K562 (cell line): ENCODE results near the gene PRKAG1. TPM values are rescaled to one million over a fixed set of nuclear protein-coding genes. Genes with fewer than 3 reads are reported as not detected.

Experiments
- CCNT2 ChIP-seq: IDR thresholded peaks from 2 replicates; pipeline ENCODE4 v1.6.1; 2011; ENCODE audit warnings: borderline replicate concordance, low read depth, mild to moderate bottlenecking, moderate library complexity, mixed read lengths, low read length; ENCODE audit not compliant: insufficient read length; ENCODE audit errors: extremely low read depth
- JUND ChIP-seq, 2 experiments: IDR thresholded peaks; 2 replicates in 1 of 2; 3 replicates in 1 of 2; pipeline ENCODE4 v1.6.1; 2011; ENCODE audit warnings: borderline replicate concordance in 2 of 2, low read depth in 2 of 2, low read length in 2 of 2, improper control_type of control experiment in 1 of 2, missing biosample characterization in 1 of 2, missing genetic modification characterization in 1 of 2, missing genetic modification reagents in 1 of 2
- LCOR ChIP-seq: sonication (generic); formaldehyde crosslinking; IDR thresholded peaks from 2 replicates; pipeline ENCODE4 v1.8.0; 2022; ENCODE audit warnings: mild to moderate bottlenecking, missing genetic modification reagents
- MIER1 ChIP-seq: fragments of 450-650 bp; IDR thresholded peaks from 2 replicates; pipeline ENCODE4 v1.6.1; 2016; ENCODE audit warnings: antibody characterized with exemption, mild to moderate bottlenecking, low read depth
- NR2F6 ChIP-seq: fragments of 450-650 bp; formaldehyde crosslinking; IDR thresholded peaks from 2 replicates; pipeline ENCODE4 v1.4.0; 2020; ENCODE audit warnings: mild to moderate bottlenecking
- PBX2 ChIP-seq, 2 experiments: IDR thresholded peaks in 1 of 2; conservative IDR thresholded peaks in 1 of 2; 2 replicates each; pipeline ENCODE4 v1.6.1; 2016; ENCODE audit warnings: low read depth in 2 of 2, mild to moderate bottlenecking in 1 of 2, missing compliant biosample characterization in 1 of 2, missing genetic modification characterization in 1 of 2, moderate library complexity in 1 of 2
- RCOR1 ChIP-seq, 2 experiments: IDR thresholded peaks; 2 replicates each; pipeline ENCODE4 v1.6.1; 2012; ENCODE audit warnings: low read depth in 2 of 2, low read length in 2 of 2, borderline replicate concordance in 1 of 2, improper control_type of control experiment in 1 of 2
- RHOXF2B ChIP-seq: fragments of 250-450 bp; sonication (Bioruptor Pico); conservative IDR thresholded peaks from 2 replicates; pipeline ENCODE4 v1.5.1; 2021
- ZBTB1 ChIP-seq: sonication (generic); formaldehyde crosslinking; IDR thresholded peaks from 2 replicates; pipeline ENCODE4 v1.8.1; 2023; ENCODE audit warnings: missing genetic modification reagents, low read depth, mild to moderate bottlenecking, borderline replicate concordance
- ZNF639 ChIP-seq, 2 experiments: fragments of 200-800 bp in 1 of 2; sonication (Bioruptor generic) in 1 of 2; sonication (generic) in 1 of 2; formaldehyde crosslinking in 1 of 2; IDR thresholded peaks in 1 of 2; conservative IDR thresholded peaks in 1 of 2; 2 replicates each; pipeline versions ENCODE4 v1.5.0 to v1.6.1; 2016 to 2020; ENCODE audit warnings: missing compliant biosample characterization in 1 of 2, missing genetic modification characterization in 1 of 2, missing genetic modification reagents in 1 of 2
- polyA plus RNA-seq, 8 experiments: library from polyadenylated mRNA; depleted of rRNA in 4 of 8; stranded (reverse) in 5 of 8; unstranded in 3 of 8; fragments of >200 nt; fragmentation: Nextera tagmentation in 2 of 8; fragmentation: Illumina TruSeq in 1 of 8; extraction: Ambion mirVana in 2 of 8; extraction: Trizol in 1 of 8; gene quantifications; 2 replicates each; pipeline versions ENCODE4 v1.2.1 to v1.2.3, GENCODE V29; 2011 to 2014; ENCODE audit warnings: inconsistent platforms in 1 of 8, missing spikeins in 1 of 8
- total RNA-seq, 7 experiments: library from RNA; depleted of rRNA in 6 of 7; stranded (reverse); fragments of >200 nt in 6 of 7; fragmentation: Illumina TruSeq in 2 of 7; extraction: Trizol in 2 of 7; gene quantifications; 2 replicates each; pipeline versions ENCODE4 v1.2.1 to v1.2.3, GENCODE V29; 2011 to 2021; ENCODE audit warnings: low replicate concordance in 1 of 7

The PRKAG1 gene
- total and polyA plus RNA-seq, 9 of the 15 experiments (the other 6 are each of a cell fraction or from before 2014, with no cell fraction given), result 51.1 to 126 (median 79.1) TPM

- TF ChIP-seq PBX2 (CRISPR knock-in tag; IDR thresholded peaks at IDR 0.05; ENCODE audit: low read depth) (no peak), PBX2 (tag; conservative IDR thresholded peaks at IDR 0.05; ENCODE audit: low read depth) (no peak), ZNF639 (CRISPR knock-in tag; conservative IDR thresholded peaks at IDR 0.05 in 1 of 2, IDR thresholded peaks at IDR 0.05 in 1 of 2) (no peak), CCNT2 (no peak), NR2F6 (CRISPR knock-in tag) (no peak), ZBTB1 (CRISPR knock-in tag) (no peak), MIER1 (no peak), JUND (IDR thresholded peaks at IDR 0.05; ENCODE audit: borderline replicate concordance, low read depth, low read length) (no peak), JUND (tag; IDR thresholded peaks at IDR 0.05; ENCODE audit: borderline replicate concordance, low read depth, low read length) (no peak), RCOR1 (IDR thresholded peaks at IDR 0.05; ENCODE audit: borderline replicate concordance in 1 of 2, low read depth in 2 of 2, low read length in 2 of 2) (no peak), LCOR (CRISPR knock-in tag) (no peak), RHOXF2B (CRISPR knock-in tag) (no peak)
Measured at GRCh38 chr12:48982397-48983080, 36.0 kb downstream of the PRKAG1 start (continued).
